IPS-18c (cell line): Measurements from ENCODE around the gene ZNF777.
"Not testable (repeated sequence)": the region's sequence is repeated elsewhere in the genome, so short reads cannot be mapped to it uniquely, and the experiment has no call there.

ENCODE experiments used
- H3K4me3 ChIP-seq: 2 replicates; pipeline ENCODE4 v1.7.0; 2013; ENCODE audit warnings: low read depth, mild to moderate bottlenecking, low read length, moderate library complexity; ENCODE audit not compliant: insufficient read depth
- H3K9me3 ChIP-seq: one replicate; pipeline ENCODE4 v1.6.1; 2013; ENCODE audit warnings: mild to moderate bottlenecking, low read length, moderate library complexity; ENCODE audit not compliant: control insufficient read depth, insufficient read depth

ZNF777 gene

GRCh38 chr7:149460493-149461277, at the start of gene ZNF777:
Gene ZNF777, minus strand, starts transcription at chr7:149461062. Its CDS starts 5,040 bp downstream, at chr7:149456022.
- H3K9me3 ChIP-seq, result no peaks in the 10 kb centered on the region
- H3K4me3 ChIP-seq, result peak within 1 kb of the TSS; percentile 76

DNA sequence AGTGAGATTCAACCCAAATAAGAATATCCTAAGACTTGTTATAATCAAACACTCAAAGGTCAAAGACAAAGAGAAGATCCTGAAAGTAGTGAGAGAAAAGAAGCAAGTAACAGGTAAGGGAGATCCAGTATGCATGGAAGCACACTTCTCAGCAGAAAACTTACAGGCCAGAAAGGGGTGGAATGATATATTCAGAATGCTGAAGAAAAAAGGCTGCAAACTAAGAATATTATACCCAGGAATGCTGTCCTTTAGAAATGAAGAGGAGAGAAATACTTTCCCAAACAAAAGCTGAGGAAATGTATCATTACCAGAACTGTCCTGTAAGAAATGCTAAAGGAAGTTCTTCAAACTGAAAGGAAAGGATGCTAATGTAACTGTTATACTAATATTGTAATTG, 49.4 kb upstream of the ZNF777 start:
- peaks cover 6% of the 10 kb centered on the region for H3K9me3 ChIP-seq

DNA sequence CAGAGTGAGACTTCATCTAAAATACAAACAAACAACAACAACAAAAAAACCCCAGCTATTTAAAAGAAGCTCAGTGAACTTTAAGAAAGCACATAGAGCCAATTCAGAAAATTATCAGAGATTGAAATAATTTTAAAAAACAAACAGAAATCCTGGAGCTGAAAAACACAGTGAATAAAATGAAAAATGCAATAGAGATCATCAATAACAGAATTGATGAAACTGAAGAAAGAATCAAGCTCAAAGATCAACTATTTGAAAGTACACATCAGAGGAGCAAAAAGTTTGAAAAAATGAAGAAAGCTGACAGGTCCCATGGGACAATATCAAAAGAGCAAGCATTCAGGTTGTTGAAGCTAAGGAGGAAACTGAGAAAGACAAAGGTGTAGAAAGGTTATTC, 48.9 kb upstream of the ZNF777 start:
- Histone ChIP-seq H3K4me3 (no peak overlapping the region), H3K9me3 (peaks cover 6% of the 10 kb centered on the region)

More for the DNA sequence above, 49.4 kb upstream of the ZNF777 start:
- no peak overlapping the region for H3K4me3 ChIP-seq

DNA sequence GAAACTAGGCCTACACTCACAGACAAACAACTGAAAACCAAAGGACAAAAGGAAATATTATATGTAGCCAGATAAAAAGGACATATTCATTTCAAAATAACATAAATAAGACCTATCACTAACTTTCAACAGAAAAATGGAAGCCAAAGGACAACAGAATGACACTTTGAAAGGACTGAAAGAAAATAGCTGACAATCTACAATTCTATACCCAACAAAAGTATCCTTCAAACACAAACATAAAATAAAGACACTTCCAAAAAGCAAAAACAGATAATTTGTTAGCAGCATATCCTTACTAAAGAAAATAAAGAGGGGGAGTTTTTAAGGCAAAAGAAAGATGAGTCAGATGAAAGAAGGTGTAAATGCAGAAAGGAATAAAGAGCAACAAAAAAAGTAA, 44.7 kb upstream of the ZNF777 start:
- Histone ChIP-seq H3K4me3 (no peak overlapping the region), H3K9me3 (peaks cover 4% of the 10 kb centered on the region)

- no peak overlapping the region for H3K4me3 ChIP-seq
- no peaks in the 10 kb centered on the region for H3K9me3 ChIP-seq
These were observed 40.8 kb upstream of the ZNF777 start for GRCh38 chr7:149501651-149502050.

DNA sequence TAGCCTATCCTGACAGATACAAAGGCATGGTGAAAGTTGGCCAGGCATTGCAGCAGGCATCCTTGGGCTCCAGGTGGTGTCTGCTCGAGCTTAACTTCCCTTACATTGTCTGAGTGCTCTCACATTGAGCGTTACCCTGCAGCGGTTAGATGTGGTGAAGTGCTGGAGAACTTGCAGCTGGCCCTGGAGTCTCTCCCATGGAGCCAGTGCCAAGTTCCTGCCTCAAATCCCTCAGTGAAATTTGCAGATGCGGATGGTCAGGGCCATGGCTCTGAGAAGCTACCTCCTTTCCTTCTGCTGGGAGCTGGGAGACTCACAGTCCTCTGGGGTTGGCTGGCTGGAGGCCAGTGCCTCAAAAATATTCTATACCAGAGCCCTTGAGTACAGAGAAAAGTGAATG, 40.0 kb upstream of the ZNF777 start:
- H3K9me3 ChIP-seq, result no peaks in the 10 kb centered on the region
- H3K4me3 ChIP-seq, result no peak overlapping the region

GRCh38 chr7:149500201-149500600, 39.3 kb upstream of the ZNF777 start:
- no peaks in the 10 kb centered on the region for H3K9me3 ChIP-seq
- H3K4me3 ChIP-seq, result no peak overlapping the region

GRCh38 chr7:149498811-149499210, 37.9 kb upstream of the ZNF777 start:
- no peak overlapping the region for H3K4me3 ChIP-seq
- H3K9me3 ChIP-seq, result no peaks in the 10 kb centered on the region

DNA sequence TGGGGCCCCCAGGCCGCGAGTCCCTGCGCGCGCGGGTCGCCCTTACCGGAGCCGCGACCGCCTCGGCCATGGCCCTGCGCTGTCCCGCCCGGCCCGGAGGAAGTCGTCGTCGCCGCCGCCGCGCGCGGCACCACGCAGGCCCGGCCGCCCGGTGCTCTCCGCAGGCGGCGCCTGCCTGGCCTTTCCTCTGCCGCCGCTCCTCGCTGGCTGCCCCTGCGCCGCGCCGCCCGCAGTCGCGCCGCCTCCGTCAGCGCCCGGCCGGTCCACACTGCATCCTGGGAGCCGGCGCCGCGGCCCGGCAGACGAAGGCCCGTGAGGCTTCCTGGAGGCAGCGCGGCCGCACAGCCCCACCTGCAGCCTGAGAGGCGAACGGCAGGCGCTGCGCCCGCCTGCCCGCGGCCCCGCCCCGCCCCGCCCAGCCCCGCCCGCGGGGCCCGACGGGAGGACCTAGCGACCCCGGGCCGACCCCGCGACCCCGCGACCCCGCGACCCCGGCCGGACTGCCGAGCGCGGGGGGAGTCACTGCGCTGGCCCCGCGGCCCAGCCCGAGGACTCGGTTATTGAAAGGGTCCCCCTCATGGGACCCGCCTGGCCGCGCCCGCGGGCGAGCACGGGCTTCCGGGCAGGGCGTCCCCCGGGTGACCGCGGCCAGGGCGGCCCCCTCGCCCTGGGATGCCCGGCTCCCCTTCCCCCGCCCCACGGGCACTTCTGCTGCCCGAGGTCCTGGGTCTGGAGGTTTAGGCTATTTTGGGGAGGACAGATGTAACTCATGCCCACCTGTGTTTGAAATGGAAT, 36.8 kb upstream of the ZNF777 start, which contains the start of gene ZNF746:
Gene ZNF746, minus strand, starts transcription at position 343 of the 795 bp plus-strand sequence. Its CDS starts 273 bp downstream, at position 70.
- peak within 1 kb of the TSS; percentile 67 for H3K4me3 ChIP-seq

DNA sequence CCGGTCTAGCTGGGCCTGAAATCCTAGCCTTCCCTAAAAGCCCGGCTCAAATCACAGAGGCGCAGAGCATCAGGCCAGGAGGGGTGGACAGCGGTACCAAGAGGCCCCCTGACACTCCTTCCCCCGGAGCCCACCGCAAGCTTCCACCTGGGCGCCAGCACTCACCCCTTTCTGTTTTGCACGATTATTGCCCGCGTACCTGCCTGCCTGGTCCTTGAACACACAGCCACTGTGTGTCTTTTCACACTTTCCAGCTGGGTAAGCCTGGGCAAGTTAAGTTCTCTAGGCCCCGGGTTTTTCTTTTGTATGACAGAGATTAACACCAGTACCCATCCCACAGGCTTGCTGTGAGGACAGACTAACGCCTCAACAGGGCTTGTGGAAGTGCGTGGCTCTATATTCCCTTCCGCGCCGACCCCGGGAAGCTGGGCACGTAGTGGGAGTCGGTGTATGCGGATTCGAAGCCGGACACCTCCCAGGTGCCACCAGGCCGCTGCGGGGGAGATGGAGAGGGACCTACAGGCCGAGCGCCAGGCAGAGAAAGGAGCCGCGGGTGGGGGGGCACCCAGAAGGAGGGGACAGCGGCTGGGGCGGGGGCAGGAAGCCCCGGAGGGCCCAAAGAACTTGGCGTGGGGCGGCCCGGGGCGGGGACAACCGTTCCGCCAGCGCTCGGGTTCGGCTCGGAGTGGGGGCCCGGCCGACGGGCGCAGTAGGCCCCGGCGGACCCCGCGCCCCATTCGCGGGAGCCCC, 36.0 kb upstream of the ZNF777 start:
- H3K9me3 ChIP-seq, result no peaks in the 10 kb centered on the region
- peak overlapping the region; percentile 67 for H3K4me3 ChIP-seq

More for the DNA sequence above, 36.8 kb upstream of the ZNF777 start, which contains the start of gene ZNF746:
- H3K9me3 ChIP-seq, result no peaks in the 10 kb centered on the region

DNA sequence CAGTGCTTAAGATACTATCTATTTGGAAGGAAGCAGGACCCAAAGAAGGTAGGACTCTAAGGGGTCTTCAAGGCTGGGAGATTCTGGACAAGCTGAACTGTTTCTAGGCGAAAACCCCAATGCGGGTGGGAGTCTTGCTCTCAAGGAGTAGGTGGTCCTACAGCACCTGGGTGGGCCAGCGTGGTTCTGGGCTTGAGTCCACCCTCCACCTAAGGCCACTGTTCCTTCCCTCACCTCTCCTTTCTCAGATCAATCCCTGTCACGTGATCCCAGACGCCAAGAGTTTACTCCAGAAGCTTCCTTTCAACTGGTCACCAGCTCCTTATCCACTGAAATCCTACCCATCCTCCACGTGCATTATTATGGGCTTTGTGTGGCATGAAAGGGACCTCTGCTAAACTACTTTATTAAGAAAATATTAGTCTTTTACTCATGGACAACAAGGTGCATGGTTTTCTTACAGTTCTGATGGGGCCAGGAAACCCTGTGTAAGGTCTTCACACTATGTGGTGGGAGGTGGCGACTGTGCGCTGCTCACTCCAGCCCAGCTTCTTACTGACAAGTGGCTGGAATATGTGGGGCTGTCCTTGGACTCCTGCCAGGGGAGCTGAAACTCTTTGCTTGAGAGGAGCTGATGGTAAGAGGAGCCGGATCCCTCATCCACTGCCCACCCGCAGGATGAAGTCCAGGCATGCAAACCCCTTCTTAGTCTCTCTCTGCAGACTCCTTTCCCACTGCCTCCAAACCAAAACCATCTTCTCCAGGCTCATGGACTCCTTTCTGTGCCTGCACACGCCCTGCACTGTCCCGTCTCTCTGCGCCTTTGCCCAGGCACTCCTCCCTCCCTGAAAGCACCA, 35.2 kb upstream of the ZNF777 start:
- Histone ChIP-seq H3K4me3 (peak overlapping the region; percentile 67; the same call in 1 of the 2 replicates), H3K9me3 (no peaks in the 10 kb centered on the region)

DNA sequence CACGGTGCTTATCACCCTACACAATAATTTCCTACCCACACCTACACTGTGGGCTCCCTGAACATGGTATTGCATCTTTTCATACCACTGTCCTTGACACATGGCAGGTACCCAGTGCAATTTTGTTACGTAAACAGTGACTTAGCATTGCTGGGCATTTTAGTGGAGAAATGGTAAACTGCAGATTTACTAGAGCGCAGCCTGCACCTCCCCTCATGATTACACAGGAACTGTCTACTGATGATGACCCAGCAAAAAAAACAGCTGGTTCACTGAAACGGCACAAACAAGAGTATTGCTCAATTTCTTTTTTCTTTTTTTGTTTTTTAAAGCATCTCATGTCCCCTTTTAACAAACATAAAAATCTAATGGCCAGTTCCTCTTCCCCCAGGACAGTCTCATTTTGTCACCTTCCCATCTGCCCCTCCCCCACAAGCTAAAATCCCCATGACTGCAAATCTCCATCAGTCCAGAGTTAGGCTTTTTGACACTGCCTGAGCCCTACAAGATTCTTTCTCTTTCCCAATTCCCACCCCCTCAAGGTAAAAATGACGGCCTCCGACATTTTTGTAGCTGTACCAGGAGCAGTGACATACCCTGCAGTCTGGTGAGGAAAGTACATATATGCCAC, 34.0 kb upstream of the ZNF777 start:
- Histone ChIP-seq H3K4me3 (no peak overlapping the region), H3K9me3 (no peaks in the 10 kb centered on the region)

- not testable (repeated sequence) for H3K4me3 ChIP-seq, H3K9me3 ChIP-seq
These were observed 33.1 kb upstream of the ZNF777 start for GRCh38 chr7:149493975-149494374.

DNA sequence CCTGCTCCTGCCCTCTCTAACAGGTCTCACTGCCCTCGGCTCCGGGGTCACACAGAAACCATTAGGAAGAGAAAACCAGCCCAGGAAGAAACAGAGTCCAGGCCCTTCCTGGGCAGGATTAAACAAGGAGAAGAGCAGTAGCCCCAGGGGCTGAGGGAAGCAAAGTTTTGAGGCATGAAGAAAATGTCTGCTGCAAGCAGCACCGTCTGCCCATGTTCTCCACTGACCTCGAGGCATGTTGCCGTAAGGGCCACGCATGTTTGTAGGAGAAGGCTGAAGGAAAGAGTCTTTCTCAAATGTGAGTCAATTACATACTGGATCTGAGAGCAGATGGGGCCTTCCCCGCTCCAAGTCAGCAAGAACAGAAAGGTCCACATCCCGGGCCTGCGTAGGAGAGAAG, 32.5 kb upstream of the ZNF777 start:
- H3K4me3 ChIP-seq, result no peak overlapping the region
- no peaks in the 10 kb centered on the region for H3K9me3 ChIP-seq

GRCh38 chr7:149490083-149490760, 29.4 kb upstream of the ZNF777 start:
- no peak overlapping the region for H3K4me3 ChIP-seq
- H3K9me3 ChIP-seq, result no peaks in the 10 kb centered on the region
